ENCODE measurements around the gene AFDN.

AFDN gene

DNA sequence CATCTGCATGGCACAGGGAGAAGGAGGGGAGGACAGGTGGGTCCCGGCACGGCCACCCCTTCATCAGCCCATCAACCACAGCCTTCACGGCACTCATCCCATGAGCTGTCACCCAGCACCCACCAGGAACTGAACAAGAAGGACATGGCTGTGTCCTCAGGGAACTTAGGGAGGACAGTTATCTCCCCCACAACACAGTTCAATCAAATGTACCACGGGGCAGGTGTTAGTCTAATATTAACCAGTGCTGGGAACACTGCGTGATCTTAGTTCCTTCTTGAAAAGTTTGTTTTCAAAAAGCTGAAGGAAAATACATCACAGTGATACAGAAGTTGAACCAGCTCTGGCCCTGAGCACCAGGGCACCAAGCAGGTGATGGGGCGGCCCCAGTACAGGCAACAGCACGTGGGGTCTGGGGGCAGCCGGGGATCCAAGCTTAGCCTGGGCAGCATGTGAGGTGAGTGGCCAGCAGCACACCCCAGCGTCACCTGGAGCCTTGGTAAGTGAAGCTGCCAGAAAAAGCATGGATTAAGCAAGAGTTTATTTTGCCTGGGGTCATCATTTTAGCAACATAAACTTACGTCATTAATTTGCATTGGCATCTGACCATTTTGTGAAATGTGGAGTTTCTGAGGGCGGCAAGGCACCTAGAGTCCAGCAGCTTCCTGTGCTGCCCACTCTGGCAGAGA, 35.5 kb upstream of the AFDN start:
- no peak for DNase-seq (ENCODE audit: low read depth)
- TF ChIP-seq, protein P1, sequence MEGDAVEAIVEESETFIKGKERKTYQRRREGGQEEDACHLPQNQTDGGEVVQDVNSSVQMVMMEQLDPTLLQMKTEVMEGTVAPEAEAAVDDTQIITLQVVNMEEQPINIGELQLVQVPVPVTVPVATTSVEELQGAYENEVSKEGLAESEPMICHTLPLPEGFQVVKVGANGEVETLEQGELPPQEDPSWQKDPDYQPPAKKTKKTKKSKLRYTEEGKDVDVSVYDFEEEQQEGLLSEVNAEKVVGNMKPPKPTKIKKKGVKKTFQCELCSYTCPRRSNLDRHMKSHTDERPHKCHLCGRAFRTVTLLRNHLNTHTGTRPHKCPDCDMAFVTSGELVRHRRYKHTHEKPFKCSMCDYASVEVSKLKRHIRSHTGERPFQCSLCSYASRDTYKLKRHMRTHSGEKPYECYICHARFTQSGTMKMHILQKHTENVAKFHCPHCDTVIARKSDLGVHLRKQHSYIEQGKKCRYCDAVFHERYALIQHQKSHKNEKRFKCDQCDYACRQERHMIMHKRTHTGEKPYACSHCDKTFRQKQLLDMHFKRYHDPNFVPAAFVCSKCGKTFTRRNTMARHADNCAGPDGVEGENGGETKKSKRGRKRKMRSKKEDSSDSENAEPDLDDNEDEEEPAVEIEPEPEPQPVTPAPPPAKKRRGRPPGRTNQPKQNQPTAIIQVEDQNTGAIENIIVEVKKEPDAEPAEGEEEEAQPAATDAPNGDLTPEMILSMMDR (conservative IDR thresholded peaks at IDR 0.05; ENCODE audit: low read length) = no peak

GRCh38 chr6:167791780-167792478, 34.8 kb upstream of the AFDN start:
- H3K4me3 ChIP-seq (ENCODE audit: low read length) = no peak overlapping the region
- TF ChIP-seq, protein P1 (conservative IDR thresholded peaks at IDR 0.05; ENCODE audit: low read length) = no peak
- no peak for DNase-seq (ENCODE audit: low read depth)

More for the DNA sequence above, 35.5 kb upstream of the AFDN start:
- no peak overlapping the region for H3K4me3 ChIP-seq (ENCODE audit: low read length)

DNA sequence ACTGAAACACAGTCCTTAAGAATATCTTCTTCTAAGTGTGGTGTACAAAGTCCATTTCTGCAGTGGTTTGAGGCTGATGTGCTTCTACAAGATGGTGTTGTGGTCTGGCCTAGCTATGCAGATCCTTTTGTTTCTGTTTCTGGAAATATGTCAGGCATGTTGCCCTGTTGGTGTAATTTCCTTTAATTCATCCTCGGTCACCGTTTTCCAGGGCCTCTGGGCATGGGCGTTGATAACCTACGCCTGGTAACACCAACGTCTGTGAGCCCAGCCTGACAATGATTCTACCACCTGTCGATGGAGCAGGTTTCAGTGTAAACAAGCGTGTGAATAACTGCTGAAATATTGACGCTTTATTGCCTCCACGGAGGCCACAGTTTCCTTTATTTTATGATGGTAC, 33.3 kb upstream of the AFDN start:
- H3K4me3 ChIP-seq (ENCODE audit: low read length) = no peak overlapping the region
- TF ChIP-seq, protein P1 (conservative IDR thresholded peaks at IDR 0.05; ENCODE audit: low read length) = no peak
- no peak for DNase-seq (ENCODE audit: low read depth)

DNA sequence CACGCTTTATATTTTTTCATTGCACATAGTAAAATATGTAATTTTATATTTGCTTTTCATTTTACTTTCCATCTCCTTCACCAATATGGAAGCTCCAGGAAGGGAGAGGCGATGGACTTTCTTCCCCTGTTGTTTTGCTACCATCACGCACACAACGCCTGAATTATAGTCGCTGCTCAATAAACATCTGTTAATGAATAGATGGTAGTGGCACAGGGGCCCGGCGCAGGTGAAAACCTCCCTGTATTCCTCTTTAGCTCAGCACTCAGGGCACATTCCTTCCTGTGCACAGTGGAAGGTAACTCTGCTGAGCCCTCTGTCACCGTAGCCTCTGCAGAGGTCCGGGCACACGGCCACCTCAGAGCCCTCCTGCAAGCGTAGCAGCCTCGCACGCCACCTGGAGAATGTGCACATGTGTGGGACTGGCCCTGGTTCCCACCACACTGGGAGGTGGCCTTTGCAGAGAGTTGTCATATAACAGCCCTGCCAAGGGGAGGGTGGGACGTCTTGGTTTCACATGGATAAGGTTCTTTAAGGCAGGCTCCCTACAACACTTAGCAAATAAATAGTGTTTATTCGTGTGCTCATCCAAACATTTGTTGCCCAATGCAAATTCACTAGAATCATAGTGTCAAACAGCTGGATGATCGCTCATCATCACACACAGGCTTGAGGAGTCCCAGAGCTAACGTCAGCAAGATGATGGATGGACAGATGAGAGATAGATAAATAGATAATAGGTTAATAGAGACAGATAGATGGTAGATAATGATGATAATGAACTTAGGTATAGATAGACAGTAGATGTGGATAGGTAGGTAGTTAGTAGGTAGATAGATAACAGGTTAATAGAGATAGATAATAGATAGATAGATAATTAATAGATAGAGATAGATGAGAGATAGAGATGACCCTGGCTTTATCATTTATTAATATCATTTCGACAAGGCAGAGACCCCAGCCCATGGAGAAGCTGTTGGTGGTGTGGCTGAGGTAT, 32.3 kb upstream of the AFDN start:
- H3K4me3 ChIP-seq (ENCODE audit: low read length) = no peak overlapping the region
- no peak for DNase-seq (ENCODE audit: low read depth)
- TF ChIP-seq, protein P1 (conservative IDR thresholded peaks at IDR 0.05; ENCODE audit: low read length) = no peak

GRCh38 chr6:167795321-167795811, 31.3 kb upstream of the AFDN start:
- H3K4me3 ChIP-seq (ENCODE audit: low read length) = no peak overlapping the region
- no peak for DNase-seq (ENCODE audit: low read depth)
- TF ChIP-seq, protein P1 (conservative IDR thresholded peaks at IDR 0.05; ENCODE audit: low read length) = no peak

GRCh38 chr6:167795874-167796191, 30.9 kb upstream of the AFDN start:
- H3K4me3 ChIP-seq (ENCODE audit: low read length) = no peak overlapping the region
- TF ChIP-seq, protein P1 (conservative IDR thresholded peaks at IDR 0.05; ENCODE audit: low read length) = no peak
- no peak for DNase-seq (ENCODE audit: low read depth)

Measured in AG10803 (cell line).